H1 (cell line): Measurements from ENCODE around the gene MED16.

Experiments
- CBX5 ChIP-seq: fragments of 300-800, 300-1000 bp; sonication (generic); IDR thresholded peaks from 2 replicates; pipeline ENCODE4 v1.7.1; 2016; ENCODE audit warnings: antibody characterized with exemption, low read length, low read depth
- CREB1 ChIP-seq: IDR thresholded peaks from 2 replicates; pipeline ENCODE4 v1.6.1; 2012; ENCODE audit warnings: inconsistent platforms
- GABPA ChIP-seq: IDR thresholded peaks from 2 replicates; pipeline ENCODE4 v1.6.1; 2011; ENCODE audit warnings: mild to moderate bottlenecking, low read length, moderate library complexity, borderline replicate concordance; ENCODE audit not compliant: insufficient read depth
- JUN ChIP-seq: IDR thresholded peaks from 2 replicates; pipeline ENCODE4 v1.6.1; 2011; ENCODE audit warnings: low read depth, mild to moderate bottlenecking, improper control_type of control experiment, low read length
- KDM1A ChIP-seq: fragments of 200-600, 300-600 bp; sonication (generic); IDR thresholded peaks from 2 replicates; pipeline ENCODE4 v1.7.1; 2016; ENCODE audit warnings: mild to moderate bottlenecking, low read length, borderline replicate concordance
- ZNF274 ChIP-seq: IDR thresholded peaks from 2 replicates; pipeline ENCODE4 v1.7.0; 2012; ENCODE audit warnings: low read length, borderline replicate concordance; ENCODE audit errors: extremely low read depth
- TF ChIP-seq, protein P1 (sequence below), 3 experiments: IDR thresholded peaks; 1 replicate in 2 of 3; 2 replicates in 1 of 3; pipeline versions ENCODE4 v1.5.1 to v1.6.1; 2011; ENCODE audit warnings: low read length in 3 of 3, mild to moderate bottlenecking in 3 of 3, inconsistent platforms in 2 of 3, low read depth in 1 of 3, moderate library complexity in 1 of 3; ENCODE audit not compliant: insufficient read depth in 1 of 3; ENCODE audit errors: control extremely low read depth in 1 of 3

DNA sequence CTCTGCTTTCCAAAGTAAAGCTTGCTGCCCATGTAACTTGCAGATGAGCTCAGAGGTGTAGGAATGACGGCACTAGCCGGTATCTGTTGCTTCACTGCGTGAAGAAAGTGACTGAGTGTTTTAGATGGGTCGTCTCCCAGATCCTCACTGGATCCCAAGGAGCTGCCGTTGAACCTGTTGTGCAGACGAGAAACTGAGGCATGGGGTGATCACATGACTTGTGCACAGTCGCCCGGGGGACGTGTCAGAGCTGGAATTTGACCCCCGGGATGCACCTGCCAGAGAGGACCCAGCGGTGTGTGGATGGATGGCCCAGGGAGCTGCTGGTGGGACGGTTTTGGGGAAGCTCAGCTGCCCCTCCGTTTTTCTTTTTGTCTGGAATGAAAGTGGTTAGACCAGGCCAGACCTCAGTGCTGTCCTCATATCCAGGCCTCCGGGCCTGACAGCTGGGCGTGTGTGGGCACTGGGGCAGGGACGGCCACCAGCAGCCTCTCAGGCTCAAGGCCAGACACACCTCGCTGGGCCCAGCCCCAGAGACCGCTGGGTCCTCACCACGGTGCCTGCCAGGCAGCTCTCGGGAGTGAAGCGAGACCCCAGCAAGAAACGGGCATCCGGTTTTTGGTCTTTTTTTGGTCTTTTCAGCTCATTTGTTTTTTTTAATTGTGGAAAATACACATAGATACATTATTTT lies 45.4 kb upstream of the MED16 start:
- TF ChIP-seq ZNF274: no peak
- no peak for TF ChIP-seq CREB1
- TF ChIP-seq JUN: no peak
- TF ChIP-seq CBX5: no peak
- no peak for TF ChIP-seq GABPA
- TF ChIP-seq, protein P1, sequence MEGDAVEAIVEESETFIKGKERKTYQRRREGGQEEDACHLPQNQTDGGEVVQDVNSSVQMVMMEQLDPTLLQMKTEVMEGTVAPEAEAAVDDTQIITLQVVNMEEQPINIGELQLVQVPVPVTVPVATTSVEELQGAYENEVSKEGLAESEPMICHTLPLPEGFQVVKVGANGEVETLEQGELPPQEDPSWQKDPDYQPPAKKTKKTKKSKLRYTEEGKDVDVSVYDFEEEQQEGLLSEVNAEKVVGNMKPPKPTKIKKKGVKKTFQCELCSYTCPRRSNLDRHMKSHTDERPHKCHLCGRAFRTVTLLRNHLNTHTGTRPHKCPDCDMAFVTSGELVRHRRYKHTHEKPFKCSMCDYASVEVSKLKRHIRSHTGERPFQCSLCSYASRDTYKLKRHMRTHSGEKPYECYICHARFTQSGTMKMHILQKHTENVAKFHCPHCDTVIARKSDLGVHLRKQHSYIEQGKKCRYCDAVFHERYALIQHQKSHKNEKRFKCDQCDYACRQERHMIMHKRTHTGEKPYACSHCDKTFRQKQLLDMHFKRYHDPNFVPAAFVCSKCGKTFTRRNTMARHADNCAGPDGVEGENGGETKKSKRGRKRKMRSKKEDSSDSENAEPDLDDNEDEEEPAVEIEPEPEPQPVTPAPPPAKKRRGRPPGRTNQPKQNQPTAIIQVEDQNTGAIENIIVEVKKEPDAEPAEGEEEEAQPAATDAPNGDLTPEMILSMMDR (IDR thresholded peaks at IDR 0.05; ENCODE audit: control extremely low read depth in 1 of 3, insufficient read depth in 1 of 3, low read depth in 1 of 3, low read length in 3 of 3): no peak
- TF ChIP-seq KDM1A: no peak
